Sigmoid colon (tissue), 7 donors: Measurements from ENCODE around the gene RRP12. TPM values are rescaled to one million over a fixed set of nuclear protein-coding genes. Genes with fewer than 3 reads are reported as not detected.

Experiments
- DNase-seq: peaks from one replicate; pipeline ENCODE4 v3.0.0-alpha.2; 2019
- H3K27ac ChIP-seq, 4 donors: fragments of 200-600 bp; sonication (generic); one replicate each; pipeline ENCODE4 v1.5.1; 2016 to 2019; ENCODE audit warnings: mild to moderate bottlenecking in 1 of 4
- H3K27me3 ChIP-seq, 3 donors: fragments of 200-600 bp; sonication (generic); one replicate each; pipeline ENCODE4 v1.5.1; 2019; ENCODE audit warnings: mild to moderate bottlenecking in 1 of 3
- H3K36me3 ChIP-seq, 4 donors: fragments of 200-600 bp; sonication (generic); one replicate each; pipeline ENCODE4 v1.5.1; 2016 to 2019
- H3K4me1 ChIP-seq, 4 donors: fragments of 200-600 bp; sonication (generic); one replicate each; pipeline ENCODE4 v1.5.1; 2017 to 2019
- H3K4me3 ChIP-seq, 4 donors: fragments of 200-600 bp; sonication (generic); one replicate each; pipeline ENCODE4 v1.5.1; 2017 to 2019; ENCODE audit warnings: mild to moderate bottlenecking in 2 of 4, moderate library complexity in 1 of 4
- H3K9me3 ChIP-seq, 4 donors: fragments of 200-600 bp in 3 of 4; sonication (generic) in 3 of 4; one replicate each; pipeline versions ENCODE4 v1.5.1 to v1.6.1; 2013 to 2019
- CTCF ChIP-seq, 4 experiments: fragments of 450-650 bp in 3 of 4; fragments of 200-600 bp in 1 of 4; IDR thresholded peaks; one replicate each; pipeline ENCODE4 v1.5.1; 2016 to 2019; ENCODE audit warnings: antibody characterized with exemption in 4 of 4, mild to moderate bottlenecking in 3 of 4, moderate library complexity in 2 of 4
- EP300 ChIP-seq, 4 donors: sonication (generic); formaldehyde crosslinking; IDR thresholded peaks; one replicate each; pipeline ENCODE4 v1.6.1; 2017; ENCODE audit warnings: antibody characterized with exemption in 4 of 4
- POLR2A ChIP-seq, 2 donors: fragments of 450-650 bp; IDR thresholded peaks; one replicate each; pipeline ENCODE4 v1.6.1; 2016; ENCODE audit warnings: antibody characterized with exemption in 2 of 2, mild to moderate bottlenecking in 2 of 2, moderate library complexity in 2 of 2
- POLR2AphosphoS5 ChIP-seq, 4 donors: sonication (generic); formaldehyde crosslinking; IDR thresholded peaks; one replicate each; pipeline ENCODE4 v1.6.1; 2017; ENCODE audit warnings: antibody characterized with exemption in 4 of 4
- WGBS, 2 donors: extraction: QIAGEN DNeasy Blood & Tissue Kit; methylation state at CpG; one replicate each; pipeline ENCODE4 v1.1.7; 2013; 5-methylcytosine and 5-hydroxymethylcytosine counted together
- intact Hi-C: fragments of 100-400 bp; cut with DNase I; formaldehyde crosslinking; loops from one replicate; pipeline ENCODE4 v1.15.1; 2023
- polyA plus RNA-seq, 3 donors: library from polyadenylated mRNA; stranded (reverse); fragments of 200-250 nt; gene quantifications; one replicate each; pipeline ENCODE4 v1.2.3, GENCODE V29; 2013
- small RNA-seq, 3 donors: library from RNA; depleted of rRNA; stranded (forward); fragments of <200 nt; gene quantifications; one replicate each; pipeline ENCODE3, GENCODE V24; 2016
- total RNA-seq, 4 donors: library from RNA; depleted of rRNA; stranded (reverse); fragments of >200 nt; gene quantifications; one replicate each; pipeline ENCODE4 v1.1.0, GENCODE V29; 2016
- donor health status: healthy with polysubstance abuse.
- donor health status: Bipolar disorder and iron deficiency.
- donor health status: healthy.

RRP12 gene
- total and polyA plus RNA-seq, 7 donors = 3.2 to 18.8 (median 7.8) TPM

DNA sequence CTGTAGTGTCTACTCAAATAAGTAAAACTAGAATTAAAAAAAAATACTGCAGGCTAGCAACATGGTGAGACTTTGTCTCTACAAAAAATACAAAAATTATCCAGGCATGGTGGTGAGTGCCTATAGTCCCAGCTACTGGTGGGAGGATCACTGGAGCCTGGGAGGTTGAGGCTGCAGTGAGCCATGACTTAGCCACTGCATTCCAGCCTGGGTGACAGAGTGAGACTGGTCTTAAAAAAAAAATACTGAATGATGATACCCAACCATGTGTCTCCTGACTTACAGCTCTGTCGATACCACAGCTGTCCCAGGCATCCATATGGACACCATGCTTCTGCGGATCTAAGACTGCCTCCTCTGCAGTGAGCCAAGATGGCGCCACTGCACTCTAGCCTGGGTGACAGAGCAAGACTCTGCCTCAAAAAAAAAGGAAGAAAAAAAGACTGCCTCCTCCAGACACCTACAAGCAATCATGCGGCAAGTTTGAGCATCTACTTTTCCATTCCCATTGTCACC is 90.0 kb downstream of the RRP12 start:
- H3K4me3 ChIP-seq = no peak overlapping the region
- no peaks in the 10 kb centered on the region for H3K27me3 ChIP-seq
- no peaks in the 10 kb centered on the region for H3K36me3 ChIP-seq
- intact Hi-C loops = no loop called here
- WGBS, 2 donors = 94 to 96% methylated on average over 4 of the region's 4 CpGs
- H3K4me1 ChIP-seq = no peaks in the 10 kb centered on the region
- H3K9me3 ChIP-seq = no peaks in the 10 kb centered on the region
- DNase-seq = no peak
- H3K27ac ChIP-seq = no peak overlapping the region
- TF ChIP-seq EP300 (IDR thresholded peaks at IDR 0.05) = no peak

DNA sequence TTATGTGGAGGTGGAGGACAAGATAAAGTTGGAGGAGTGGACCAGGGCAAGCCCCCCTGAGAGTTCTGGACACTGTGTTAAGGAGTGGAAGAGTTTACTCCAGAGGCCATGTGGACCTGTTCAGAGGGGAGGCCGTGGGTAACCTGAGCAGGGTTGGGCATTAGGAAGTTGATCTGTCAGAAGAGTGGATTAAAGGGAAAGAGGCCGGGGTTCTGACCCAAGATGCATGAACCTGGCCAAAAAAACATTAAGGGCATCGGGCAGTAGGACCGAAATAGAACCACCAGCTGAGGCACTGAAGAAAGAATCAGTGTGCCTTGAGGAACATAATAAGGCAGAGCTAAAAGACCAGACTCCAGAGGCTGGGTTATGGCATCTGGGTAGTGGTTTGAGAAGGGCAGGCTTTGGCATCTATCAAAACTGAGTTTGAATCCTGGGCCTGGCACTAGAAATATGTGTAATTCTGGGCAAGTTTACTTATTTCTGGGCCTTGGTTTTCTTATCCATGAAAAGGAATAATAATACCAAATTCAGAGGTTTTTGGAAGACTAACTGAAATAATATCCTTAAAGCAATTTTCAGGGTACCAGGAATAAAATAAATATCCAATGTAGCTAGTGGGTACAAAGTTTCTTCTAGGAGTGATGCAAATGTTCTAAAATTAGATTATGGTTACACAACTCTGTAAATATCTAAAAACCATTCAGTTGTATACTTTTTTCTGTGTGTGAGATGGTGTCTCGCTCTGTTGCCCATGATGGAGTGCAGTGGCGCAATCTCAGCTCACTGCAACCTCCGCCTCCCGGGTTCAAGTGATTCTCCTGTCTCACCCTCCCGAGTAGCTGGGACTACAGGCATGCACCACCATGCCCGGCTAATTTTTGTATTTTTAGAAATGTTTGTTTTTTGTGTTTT is 93.0 kb downstream of the RRP12 start:
- Histone ChIP-seq H3K4me1 (no peaks in the 10 kb centered on the region), H3K36me3 (no peaks in the 10 kb centered on the region), H3K4me3 (no peak overlapping the region), H3K9me3 (no peaks in the 10 kb centered on the region), H3K27ac (no peak overlapping the region), H3K27me3 (no peaks in the 10 kb centered on the region)
- no peak for TF ChIP-seq EP300 (IDR thresholded peaks at IDR 0.05)
- no peak for TF ChIP-seq CTCF (IDR thresholded peaks at IDR 0.05)
- TF ChIP-seq POLR2A (IDR thresholded peaks at IDR 0.05) = no peak
- no peak for TF ChIP-seq POLR2AphosphoS5 (IDR thresholded peaks at IDR 0.05)
- intact Hi-C loops = no loop called here
- no peak for DNase-seq
- WGBS, 2 donors = 83 to 85% methylated on average over 10 of the region's 10 CpGs

DNA sequence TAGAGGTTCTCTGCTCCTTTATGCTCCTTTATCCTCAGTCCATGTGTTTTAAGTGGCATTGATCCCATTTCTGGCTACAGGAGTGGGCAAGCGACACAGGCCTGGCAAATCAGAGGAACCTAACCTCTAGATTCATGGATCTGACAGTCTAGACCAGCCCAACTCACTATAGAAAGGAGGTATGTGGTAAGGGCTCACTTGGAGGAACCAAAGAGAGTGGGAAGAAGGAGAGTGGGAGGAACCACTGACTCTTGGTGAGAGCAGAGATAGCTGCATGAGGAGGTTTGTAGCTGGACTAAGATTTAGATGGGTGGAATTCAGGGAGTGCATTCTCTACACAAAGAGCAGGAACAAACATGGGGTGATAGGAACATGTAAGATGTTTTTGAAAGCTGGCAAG is 93.7 kb downstream of the RRP12 start:
- whole genome bisulfite sequencing, 2 donors = 56 to 94% methylated on average over 1 of the region's 1 CpG
- no peak for DNase-seq
- TF ChIP-seq CTCF (IDR thresholded peaks at IDR 0.05) = no peak
- no peaks in the 10 kb centered on the region for H3K4me1 ChIP-seq
- no peak overlapping the region for H3K27ac ChIP-seq
- no peaks in the 10 kb centered on the region for H3K36me3 ChIP-seq
- no peaks in the 10 kb centered on the region for H3K27me3 ChIP-seq
- no peak overlapping the region for H3K4me3 ChIP-seq
- intact Hi-C loops = no loop called here
- no peaks in the 10 kb centered on the region for H3K9me3 ChIP-seq

Small RNAs within 50 kb of the gene (small RNA-seq; reads per million reads assigned to genes)
- gene RF00019 = 0 reads per million in 3 donors

Other genes starting within 250 kb of the RRP12 start
- gene SLIT1, start 215.4 kb downstream of the RRP12 start, total RNA-seq = 1 to 10 TPM in 1 of 4 donors, under 1 TPM in 3; 0.33 to 1.4 (median 0.70) TPM
- gene SLIT1, start 215.4 kb downstream of the RRP12 start, polyA plus RNA-seq = under 1 TPM in 2 of 3 donors, not detected in 1; under 0.01 to 0.48 TPM
- gene ARHGAP19, start 108.7 kb downstream of the RRP12 start, total RNA-seq = 1 to 10 TPM; 4.2 to 9.1 (median 7.3) TPM
- 1 to 10 TPM; 3.0 to 6.0 (median 4.8) TPM for gene ARHGAP19, start 108.7 kb downstream of the RRP12 start, polyA plus RNA-seq
- gene FRAT1, start 82.1 kb downstream of the RRP12 start, total RNA-seq = 1 to 10 TPM; 4.1 to 7.1 (median 5.1) TPM
- gene FRAT1, start 82.1 kb downstream of the RRP12 start, polyA plus RNA-seq = 1 to 10 TPM; 2.8 to 5.0 (median 3.0) TPM
- gene FRAT2, start 66.6 kb downstream of the RRP12 start, total RNA-seq = 10 to 100 TPM; 11.9 to 18.9 (median 15.7) TPM
- 10 to 100 TPM; 23.4 to 31.0 (median 24.6) TPM for gene FRAT2, start 66.6 kb downstream of the RRP12 start, polyA plus RNA-seq
- 100 to 1,000 TPM; 188 to 306 (median 224) TPM for gene PGAM1, start 24.9 kb upstream of the RRP12 start, total RNA-seq
- 100 to 1,000 TPM; 195 to 363 (median 303) TPM for gene PGAM1, start 24.9 kb upstream of the RRP12 start, polyA plus RNA-seq
- gene EXOSC1, start 44.7 kb upstream of the RRP12 start, total RNA-seq = 10 to 100 TPM; 29.1 to 40.0 (median 38.7) TPM
- 10 to 100 TPM; 35.4 to 42.6 (median 36.8) TPM for gene EXOSC1, start 44.7 kb upstream of the RRP12 start, polyA plus RNA-seq
- gene ZDHHC16, start 44.8 kb upstream of the RRP12 start, total RNA-seq = 10 to 100 TPM; 15.7 to 36.3 (median 24.0) TPM
- gene ZDHHC16, start 44.8 kb upstream of the RRP12 start, polyA plus RNA-seq = 10 to 100 TPM; 16.8 to 35.1 (median 21.5) TPM
- gene MMS19, start 97.1 kb upstream of the RRP12 start, total RNA-seq = 10 to 100 TPM; 37.9 to 79.8 (median 57.9) TPM
- gene MMS19, start 97.1 kb upstream of the RRP12 start, polyA plus RNA-seq = 10 to 100 TPM; 29.4 to 48.9 (median 34.2) TPM
- 1 to 10 TPM; 4.3 to 7.9 (median 7.4) TPM for gene UBTD1, start 97.6 kb upstream of the RRP12 start, total RNA-seq
- gene UBTD1, start 97.6 kb upstream of the RRP12 start, polyA plus RNA-seq = 1 to 10 TPM; 2.3 to 5.9 (median 5.4) TPM
- gene ANKRD2, start 171.4 kb upstream of the RRP12 start, total RNA-seq = under 1 TPM in 1 of 4 donors, not detected in 3; 0.49 TPM
- 1 to 10 TPM in 1 of 3 donors, under 1 TPM in 1, not detected in 1; 0.31 to 1.2 TPM for gene ANKRD2, start 171.4 kb upstream of the RRP12 start, polyA plus RNA-seq
- under 1 TPM in 1 of 4 donors, not detected in 3; 0.71 TPM for gene HOGA1, start 183.0 kb upstream of the RRP12 start, total RNA-seq
- 1 to 10 TPM in 1 of 3 donors, under 1 TPM in 1, not detected in 1; 0.26 to 1.2 TPM for gene HOGA1, start 183.0 kb upstream of the RRP12 start, polyA plus RNA-seq
- not detected for gene C10orf62, start 188.4 kb upstream of the RRP12 start, total RNA-seq
- gene C10orf62, start 188.4 kb upstream of the RRP12 start, polyA plus RNA-seq = not detected
- 10 to 100 TPM in 1 of 4 donors, 1 to 10 TPM in 2, under 1 TPM in 1; 0.83 to 23.4 (median 5.4) TPM for gene MORN4, start 232.2 kb upstream of the RRP12 start, total RNA-seq
- 1 to 10 TPM; 1.2 to 2.5 (median 2.5) TPM for gene MORN4, start 232.2 kb upstream of the RRP12 start, polyA plus RNA-seq
- 10 to 100 TPM; 13.3 to 19.3 (median 13.9) TPM for gene PI4K2A, start 239.3 kb upstream of the RRP12 start, total RNA-seq
- 1 to 10 TPM; 8.1 to 9.0 (median 8.9) TPM for gene PI4K2A, start 239.3 kb upstream of the RRP12 start, polyA plus RNA-seq